Measurements from ENCODE around the gene CDH11. TPM values are rescaled to one million over a fixed set of nuclear protein-coding genes. Genes with fewer than 3 reads are reported as not detected.

Gene CDH11
- total RNA-seq, 2 experiments from 2014 or later, result not detected

DNA sequence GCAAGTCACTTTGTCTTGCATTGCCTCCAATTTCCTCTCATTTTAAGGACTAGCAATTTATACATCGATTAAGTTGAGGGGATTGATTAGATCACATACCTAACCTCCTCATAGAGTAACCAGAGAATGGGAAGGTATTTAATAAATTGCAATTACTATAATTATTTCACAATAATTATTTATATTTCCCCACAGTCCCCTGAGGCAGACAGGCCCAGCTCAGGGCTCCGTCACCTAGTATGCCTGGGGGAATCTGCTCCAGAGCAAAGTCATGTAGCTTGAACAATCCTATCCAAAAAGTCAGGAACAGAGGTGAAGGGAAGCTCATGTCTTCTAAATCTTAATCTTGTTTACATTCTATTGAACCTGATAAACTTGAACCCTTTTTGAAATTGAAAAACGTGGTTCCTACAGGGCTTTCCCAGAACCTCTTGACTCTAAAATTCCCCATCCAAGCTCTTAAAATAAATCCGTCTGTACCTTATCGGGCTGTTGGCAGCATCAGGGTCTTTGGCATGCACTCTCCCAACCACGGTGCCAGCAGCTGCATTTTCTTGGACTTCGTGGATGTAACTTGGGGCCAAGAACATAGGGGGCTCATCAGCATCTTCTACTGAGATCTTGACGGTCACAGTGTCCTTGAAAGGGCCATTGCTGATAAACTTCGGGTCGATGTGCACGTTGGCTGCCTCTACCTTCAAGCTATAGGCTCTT is 140.1 kb downstream of the CDH11 start:
- intact Hi-C loops (cut with micrococcal nuclease; ENCODE audit: unreplicated experiment), result no loop called here

DNA sequence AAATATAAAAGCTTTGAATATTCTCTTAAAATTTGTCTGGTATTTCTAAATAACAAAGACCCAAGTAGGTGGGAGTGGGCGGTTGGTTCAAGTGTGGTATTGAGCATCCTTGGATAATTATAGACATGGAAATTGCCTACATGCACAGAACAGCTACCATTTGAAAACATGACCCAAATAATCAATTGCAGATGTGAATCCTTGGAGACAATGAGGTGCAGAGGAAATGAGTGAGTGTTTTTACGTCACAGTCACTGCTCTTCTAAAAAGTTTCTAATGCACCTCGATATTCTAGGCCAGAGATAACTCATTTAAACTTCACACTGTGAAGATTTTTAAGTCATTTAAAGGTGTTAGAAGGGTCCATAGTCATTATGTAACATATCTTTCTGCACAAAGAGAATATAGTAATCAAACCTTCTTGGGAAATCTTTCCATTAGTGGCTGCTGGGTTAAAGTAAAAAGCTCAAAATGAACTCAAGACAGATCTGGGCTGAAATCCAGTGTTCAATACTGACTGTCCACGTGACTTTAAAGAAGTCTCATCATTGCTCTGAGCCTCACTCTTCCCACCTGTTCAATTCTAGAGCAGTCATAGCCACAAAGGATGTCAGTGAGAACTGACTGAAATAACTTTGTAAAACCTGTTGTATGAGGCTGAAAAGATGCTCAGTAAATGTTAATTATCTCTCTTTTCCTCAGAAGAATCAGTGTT is 144.5 kb downstream of the CDH11 start:
- H3K4me1 ChIP-seq (ENCODE audit: insufficient read depth, low read length, poor library complexity, severe bottlenecking), result no peaks in the 10 kb centered on the region
- H3K9me2 ChIP-seq (ENCODE audit: insufficient read depth, low read length), result no peaks in the 10 kb centered on the region
- H4K20me1 ChIP-seq (ENCODE audit: insufficient read depth, low read length), result no peaks in the 10 kb centered on the region
- ChIA-PET POLR2A (no interaction called here), CTCF (ENCODE audit: unreplicated experiment) (no interaction called here)
- BruUV-seq (replicated peaks), result no TSS peak
- H3K9me3 ChIP-seq (ENCODE audit: low read length), result no peaks in the 10 kb centered on the region
- H3K27ac ChIP-seq (ENCODE audit: low read depth, low read length, poor library complexity, severe bottlenecking), result no peak overlapping the region
- no peak overlapping the region for H2AFZ ChIP-seq (ENCODE audit: low read length)
- DNase-seq (ENCODE audit: low spot score), result no peak
- H3K4me2 ChIP-seq (ENCODE audit: low read length), result no peak overlapping the region
- H3K79me2 ChIP-seq (ENCODE audit: insufficient read depth, low read depth, low read length), result no peaks in the 10 kb centered on the region
- no peak overlapping the region for H3K4me3 ChIP-seq (ENCODE audit: low read depth, low read length, poor library complexity, severe bottlenecking)
- no peaks in the 10 kb centered on the region for H3K36me3 ChIP-seq (ENCODE audit: insufficient read depth, low read length)
- intact Hi-C loops (cut with micrococcal nuclease; ENCODE audit: unreplicated experiment), result no loop called here
- no peak for TF ChIP-seq EZH2phosphoT487 (IDR thresholded peaks at IDR 0.05; ENCODE audit: borderline replicate concordance, low read depth, low read length)
- TF ChIP-seq, protein P1, sequence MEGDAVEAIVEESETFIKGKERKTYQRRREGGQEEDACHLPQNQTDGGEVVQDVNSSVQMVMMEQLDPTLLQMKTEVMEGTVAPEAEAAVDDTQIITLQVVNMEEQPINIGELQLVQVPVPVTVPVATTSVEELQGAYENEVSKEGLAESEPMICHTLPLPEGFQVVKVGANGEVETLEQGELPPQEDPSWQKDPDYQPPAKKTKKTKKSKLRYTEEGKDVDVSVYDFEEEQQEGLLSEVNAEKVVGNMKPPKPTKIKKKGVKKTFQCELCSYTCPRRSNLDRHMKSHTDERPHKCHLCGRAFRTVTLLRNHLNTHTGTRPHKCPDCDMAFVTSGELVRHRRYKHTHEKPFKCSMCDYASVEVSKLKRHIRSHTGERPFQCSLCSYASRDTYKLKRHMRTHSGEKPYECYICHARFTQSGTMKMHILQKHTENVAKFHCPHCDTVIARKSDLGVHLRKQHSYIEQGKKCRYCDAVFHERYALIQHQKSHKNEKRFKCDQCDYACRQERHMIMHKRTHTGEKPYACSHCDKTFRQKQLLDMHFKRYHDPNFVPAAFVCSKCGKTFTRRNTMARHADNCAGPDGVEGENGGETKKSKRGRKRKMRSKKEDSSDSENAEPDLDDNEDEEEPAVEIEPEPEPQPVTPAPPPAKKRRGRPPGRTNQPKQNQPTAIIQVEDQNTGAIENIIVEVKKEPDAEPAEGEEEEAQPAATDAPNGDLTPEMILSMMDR (conservative IDR thresholded peaks at IDR 0.05; ENCODE audit: low read length), result no peak

More for the DNA sequence above, 140.1 kb downstream of the CDH11 start:
- BruUV-seq (replicated peaks), result no TSS peak
- Histone ChIP-seq H3K9me3 (ENCODE audit: low read length) (no peaks in the 10 kb centered on the region), H3K9me2 (ENCODE audit: insufficient read depth, low read length) (no peaks in the 10 kb centered on the region), H3K4me1 (ENCODE audit: insufficient read depth, low read length, poor library complexity, severe bottlenecking) (no peaks in the 10 kb centered on the region), H3K79me2 (ENCODE audit: insufficient read depth, low read depth, low read length) (no peaks in the 10 kb centered on the region), H2AFZ (ENCODE audit: low read length) (no peak overlapping the region), H3K36me3 (ENCODE audit: insufficient read depth, low read length) (no peaks in the 10 kb centered on the region), H3K27ac (ENCODE audit: low read depth, low read length, poor library complexity, severe bottlenecking) (no peak overlapping the region), H3K4me3 (ENCODE audit: low read depth, low read length, poor library complexity, severe bottlenecking) (no peak overlapping the region), H3K4me2 (ENCODE audit: low read length) (no peak overlapping the region), H4K20me1 (ENCODE audit: insufficient read depth, low read length) (no peaks in the 10 kb centered on the region)
- TF ChIP-seq, protein P1 (conservative IDR thresholded peaks at IDR 0.05; ENCODE audit: low read length), result no peak
- no peak for TF ChIP-seq EZH2phosphoT487 (IDR thresholded peaks at IDR 0.05; ENCODE audit: borderline replicate concordance, low read depth, low read length)
- ChIA-PET CTCF (ENCODE audit: unreplicated experiment) (no interaction called here), POLR2A (interaction anchor here (0.6 kb wide), 1 partner anchor 46 kb away, joined by 3 read pairs; no protein-coding TSS in a partner anchor)
- no peak for DNase-seq (ENCODE audit: low spot score)

DNA sequence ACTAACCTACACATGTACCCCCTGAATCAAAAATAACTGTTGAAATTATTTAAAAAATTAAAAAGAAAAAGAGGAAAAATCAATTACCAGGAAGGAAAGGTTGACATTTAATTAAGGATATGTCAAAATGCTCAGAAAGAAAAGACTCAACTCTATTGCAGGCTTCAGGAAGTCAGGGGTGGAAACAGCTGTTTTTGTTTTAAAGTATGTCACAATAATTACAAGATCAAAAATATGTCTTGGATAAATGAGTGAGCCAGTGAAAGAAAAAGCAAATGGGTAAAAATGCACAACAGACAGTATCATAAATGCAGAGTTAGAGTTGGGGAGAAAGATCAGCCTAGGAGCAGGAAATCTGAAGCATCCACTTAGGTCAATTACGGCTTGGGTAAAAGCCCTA is 146.0 kb downstream of the CDH11 start:
- TF ChIP-seq EZH2phosphoT487 (IDR thresholded peaks at IDR 0.05; ENCODE audit: borderline replicate concordance, low read depth, low read length), result no peak
- TF ChIP-seq, protein P1 (conservative IDR thresholded peaks at IDR 0.05; ENCODE audit: low read length), result no peak

More for the DNA sequence above, 146.0 kb downstream of the CDH11 start:
- no peaks in the 10 kb centered on the region for H3K9me3 ChIP-seq (ENCODE audit: low read length)
- no peaks in the 10 kb centered on the region for H3K36me3 ChIP-seq (ENCODE audit: insufficient read depth, low read length)
- no TSS peak for BruUV-seq (replicated peaks)
- H4K20me1 ChIP-seq (ENCODE audit: insufficient read depth, low read length), result no peaks in the 10 kb centered on the region
- ChIA-PET POLR2A (no interaction called here), CTCF (ENCODE audit: unreplicated experiment) (no interaction called here)
- no peak overlapping the region for H3K27ac ChIP-seq (ENCODE audit: low read depth, low read length, poor library complexity, severe bottlenecking)
- DNase-seq (ENCODE audit: low spot score), result no peak
- H2AFZ ChIP-seq (ENCODE audit: low read length), result no peak overlapping the region
- H3K79me2 ChIP-seq (ENCODE audit: insufficient read depth, low read depth, low read length), result no peaks in the 10 kb centered on the region
- H3K4me1 ChIP-seq (ENCODE audit: insufficient read depth, low read length, poor library complexity, severe bottlenecking), result no peaks in the 10 kb centered on the region
- H3K9me2 ChIP-seq (ENCODE audit: insufficient read depth, low read length), result no peaks in the 10 kb centered on the region
- H3K4me3 ChIP-seq (ENCODE audit: low read depth, low read length, poor library complexity, severe bottlenecking), result no peak overlapping the region
- no peak overlapping the region for H3K4me2 ChIP-seq (ENCODE audit: low read length)
- intact Hi-C loops (cut with micrococcal nuclease; ENCODE audit: unreplicated experiment), result no loop called here

All from OCI-LY7 (cell line).